Measurements from ENCODE around the gene MANBA. TPM values are rescaled to one million over a fixed set of nuclear protein-coding genes. Genes with fewer than 3 reads are reported as not detected.

MANBA gene
- total and polyA plus RNA-seq, 2 of the 13 experiments (the other 11 are each of a cell fraction or from before 2014, with no cell fraction given), result 11.7 to 33.3 TPM

DNA sequence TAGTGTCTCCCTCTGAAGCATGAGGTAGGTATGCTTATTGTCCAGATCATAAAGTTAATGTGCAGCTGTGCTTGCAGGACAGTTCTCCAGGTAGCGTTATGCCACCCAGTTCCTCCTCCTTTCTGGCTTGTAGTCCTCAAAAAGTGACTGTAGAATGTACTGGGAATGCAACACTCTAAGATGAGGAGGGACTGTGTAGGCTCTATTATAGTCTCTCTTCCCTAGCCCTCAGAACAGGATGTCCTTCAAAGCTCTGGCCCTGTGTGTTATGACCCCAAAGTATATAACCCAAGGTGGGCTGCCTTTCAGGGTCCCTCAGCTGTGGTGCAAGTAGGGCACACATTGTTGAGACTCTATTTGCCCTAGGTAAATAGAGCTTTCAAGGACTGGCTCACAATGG is 20.8 kb upstream of the MANBA start:
- in situ Hi-C loops (cut with HindIII; ENCODE audit: extremely low pct_ligation_motif_present, low pct_unique_long_range_greater_than_20kb), result no loop called here
- H2AFZ ChIP-seq (ENCODE audit: low read length), result no peak overlapping the region
- DNase-seq (ENCODE audit: low spot score) (peak; percentile 22), ATAC-seq (peak; percentile 8; the same call in 2 of the 3 replicates), FAIRE-seq (no peak)
- TF ChIP-seq SOX13 (IDR thresholded peaks at IDR 0.05), result no peak
- peak in 1 of 2 experiments; percentile 50; a peak in 1 of 4 replicates for TF ChIP-seq SOX13 (CRISPR knock-in tag; conservative IDR thresholded peaks at IDR 0.05 in 1 of 2, IDR thresholded peaks at IDR 0.05 in 1 of 2)
- no peak for TF ChIP-seq SOX6 (IDR thresholded peaks at IDR 0.05)
- peak; percentile 23; the same call in 1 of the 2 replicates for TF ChIP-seq SOX6 (CRISPR knock-in tag; IDR thresholded peaks at IDR 0.05)
- no peak for TF ChIP-seq ATF1 (CRISPR knock-in tag; IDR thresholded peaks at IDR 0.05)
- H3K9me3 ChIP-seq (ENCODE audit: low read length), result no peaks in the 10 kb centered on the region
- POLR2A ChIA-PET, result interaction anchor here (1.1 to 4.2 kb wide), 2 partner anchors 46 to 87 kb away, joined by 3 to 16 read pairs; partner anchors contain the start of genes CISD2 and UBE2D3
- BruUV-seq (replicated peaks), result no TSS peak
- no peaks in the 10 kb centered on the region for H3K36me3 ChIP-seq (replicated peaks in 1 of 2; ENCODE audit: control insufficient read depth in 1 of 2, insufficient read depth in 2 of 2, low read length in 2 of 2)
- CTCF ChIA-PET (ENCODE audit: low intra/inter-chr PET ratio, low total read pairs), result no interaction called here
- H3K4me2 ChIP-seq (ENCODE audit: low read depth, low read length), result no peak overlapping the region
- no peaks in the 10 kb centered on the region for H3K79me2 ChIP-seq (ENCODE audit: insufficient read depth, low read length)
- H3K4me3 ChIP-seq (replicated peaks in 1 of 3; ENCODE audit: insufficient read depth in 1 of 3, low read depth in 2 of 3, low read length in 3 of 3), result no peak overlapping the region
- no peak overlapping the region for H3K27ac ChIP-seq (ENCODE audit: extremely low read length, insufficient read depth, low read length)
- no peaks in the 10 kb centered on the region for H3K27me3 ChIP-seq (ENCODE audit: control insufficient read depth in 1 of 2, insufficient read depth in 2 of 2, low read length in 2 of 2)
- H3K9ac ChIP-seq (ENCODE audit: insufficient read depth, low read depth, low read length), result no peak overlapping the region
- H4K20me1 ChIP-seq (ENCODE audit: insufficient read depth, low read length), result no peaks in the 10 kb centered on the region
- WGBS (ENCODE audit: low lambda C conversion rate), result 33% methylated on average over 1 of the region's 1 CpG
- peaks cover 49% of the 10 kb centered on the region for H3K4me1 ChIP-seq (ENCODE audit: insufficient read depth, low read length)
- intact Hi-C loops (cut with micrococcal nuclease; ENCODE audit: unreplicated experiment), result no loop called here

DNA sequence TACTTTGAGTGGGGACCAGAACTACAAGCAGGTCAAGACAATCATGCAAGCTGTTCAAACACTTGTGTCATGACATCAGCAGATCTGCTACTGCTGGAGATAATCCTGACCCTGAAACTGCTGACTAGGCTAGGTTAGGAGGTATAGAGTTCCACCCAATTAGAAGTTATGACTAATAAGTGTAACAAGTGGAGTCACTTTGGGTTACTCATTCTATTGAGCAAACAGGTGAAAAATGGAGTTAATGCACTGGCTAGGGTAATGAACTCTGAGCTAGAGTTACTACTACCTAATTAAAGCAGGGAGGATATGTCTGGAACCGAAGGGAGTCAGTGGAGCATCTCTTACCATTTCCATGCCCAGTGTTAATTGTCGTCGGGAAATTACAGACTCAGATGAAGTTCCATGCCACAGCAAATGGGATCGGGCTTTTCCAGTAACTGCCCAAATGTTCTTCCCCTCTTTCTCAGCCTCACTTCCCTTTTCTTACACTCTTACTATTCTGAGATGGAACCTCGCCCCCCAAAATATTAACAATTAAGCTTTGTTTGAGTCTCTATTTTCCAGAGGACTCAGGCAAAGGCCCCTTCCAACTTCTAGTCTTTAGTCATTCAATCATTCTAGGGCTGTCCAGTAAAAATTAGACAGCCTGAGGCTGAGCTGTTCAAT is 19.8 kb upstream of the MANBA start:
- peak; percentile 57 for DNase-seq (ENCODE audit: low spot score)
- H3K9ac ChIP-seq (ENCODE audit: insufficient read depth, low read depth, low read length), result no peak overlapping the region
- WGBS (ENCODE audit: low lambda C conversion rate), result 49% methylated on average over 5 of the region's 5 CpGs
- BruUV-seq (replicated peaks), result no TSS peak
- H2AFZ ChIP-seq (ENCODE audit: low read length), result no peak overlapping the region
- no peak overlapping the region for H3K4me2 ChIP-seq (ENCODE audit: low read depth, low read length)
- H3K4me3 ChIP-seq (replicated peaks in 1 of 3; ENCODE audit: insufficient read depth in 1 of 3, low read depth in 2 of 3, low read length in 3 of 3), result no peak overlapping the region
- peaks cover 49% of the 10 kb centered on the region for H3K4me1 ChIP-seq (ENCODE audit: insufficient read depth, low read length)
- ChIA-PET CTCF (ENCODE audit: low intra/inter-chr PET ratio, low total read pairs) (no interaction called here), POLR2A (interaction anchor here (1.1 to 4.2 kb wide), 2 partner anchors 47 to 88 kb away, joined by 3 to 16 read pairs; partner anchors contain the start of genes CISD2 and UBE2D3)
- no peaks in the 10 kb centered on the region for H3K36me3 ChIP-seq (replicated peaks in 1 of 2; ENCODE audit: control insufficient read depth in 1 of 2, insufficient read depth in 2 of 2, low read length in 2 of 2)
- no peaks in the 10 kb centered on the region for H3K9me3 ChIP-seq (ENCODE audit: low read length)
- peak; percentile 13; the same call in 2 of the 3 replicates for ATAC-seq
- FAIRE-seq, result peak; percentile 47
- no peaks in the 10 kb centered on the region for H4K20me1 ChIP-seq (ENCODE audit: insufficient read depth, low read length)
- no peaks in the 10 kb centered on the region for H3K79me2 ChIP-seq (ENCODE audit: insufficient read depth, low read length)
- intact Hi-C loops (cut with micrococcal nuclease; ENCODE audit: unreplicated experiment), result no loop called here
- no peak overlapping the region for H3K27ac ChIP-seq (ENCODE audit: extremely low read length, insufficient read depth, low read length)
- no peaks in the 10 kb centered on the region for H3K27me3 ChIP-seq (ENCODE audit: control insufficient read depth in 1 of 2, insufficient read depth in 2 of 2, low read length in 2 of 2)
- in situ Hi-C loops (cut with HindIII; ENCODE audit: extremely low pct_ligation_motif_present, low pct_unique_long_range_greater_than_20kb), result no loop called here
- no peak for TF ChIP-seq TSC22D2 (CRISPR knock-in tag; IDR thresholded peaks at IDR 0.05; ENCODE audit: borderline replicate concordance)
- no peak for TF ChIP-seq ZNF879 (CRISPR knock-in tag; IDR thresholded peaks at IDR 0.05)
- TF ChIP-seq SAP130 (CRISPR knock-in tag; IDR thresholded peaks at IDR 0.05; ENCODE audit: low read depth), result peak; percentile 49
- TF ChIP-seq, protein P1, sequence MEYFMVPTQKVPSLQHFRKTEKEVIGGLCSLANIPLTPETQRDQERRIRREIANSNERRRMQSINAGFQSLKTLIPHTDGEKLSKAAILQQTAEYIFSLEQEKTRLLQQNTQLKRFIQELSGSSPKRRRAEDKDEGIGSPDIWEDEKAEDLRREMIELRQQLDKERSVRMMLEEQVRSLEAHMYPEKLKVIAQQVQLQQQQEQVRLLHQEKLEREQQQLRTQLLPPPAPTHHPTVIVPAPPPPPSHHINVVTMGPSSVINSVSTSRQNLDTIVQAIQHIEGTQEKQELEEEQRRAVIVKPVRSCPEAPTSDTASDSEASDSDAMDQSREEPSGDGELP (IDR thresholded peaks at IDR 0.05; ENCODE audit: borderline replicate concordance, low read depth), result peak; percentile 22; the same call in 1 of the 2 replicates
- no peak for TF ChIP-seq KAT2B (IDR thresholded peaks at IDR 0.05; ENCODE audit: borderline replicate concordance, low read depth, low read length)
- no peak for TF ChIP-seq ZSCAN25 (CRISPR knock-in tag; IDR thresholded peaks at IDR 0.05)
- peak; percentile 100 for TF ChIP-seq MAFF (IDR thresholded peaks at IDR 0.05; ENCODE audit: low read depth, low read length)
- TF ChIP-seq, protein P2, sequence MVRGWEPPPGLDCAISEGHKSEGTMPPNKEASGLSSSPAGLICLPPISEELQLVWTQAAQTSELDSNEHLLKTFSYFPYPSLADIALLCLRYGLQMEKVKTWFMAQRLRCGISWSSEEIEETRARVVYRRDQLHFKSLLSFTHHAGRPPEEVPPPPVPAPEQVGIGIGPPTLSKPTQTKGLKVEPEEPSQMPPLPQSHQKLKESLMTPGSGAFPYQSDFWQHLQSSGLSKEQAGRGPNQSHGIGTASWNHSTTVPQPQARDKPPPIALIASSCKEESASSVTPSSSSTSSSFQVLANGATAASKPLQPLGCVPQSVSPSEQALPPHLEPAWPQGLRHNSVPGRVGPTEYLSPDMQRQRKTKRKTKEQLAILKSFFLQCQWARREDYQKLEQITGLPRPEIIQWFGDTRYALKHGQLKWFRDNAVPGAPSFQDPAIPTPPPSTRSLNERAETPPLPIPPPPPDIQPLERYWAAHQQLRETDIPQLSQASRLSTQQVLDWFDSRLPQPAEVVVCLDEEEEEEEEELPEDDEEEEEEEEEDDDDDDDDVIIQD (CRISPR knock-in tag; IDR thresholded peaks at IDR 0.05; ENCODE audit: low read depth), result peak; percentile 50; the same call in 1 of the 2 replicates
- TF ChIP-seq MXD4 (CRISPR knock-in tag; IDR thresholded peaks at IDR 0.05), result no peak
- no peak for TF ChIP-seq MIER3 (CRISPR knock-in tag; IDR thresholded peaks at IDR 0.05; ENCODE audit: borderline replicate concordance)
- TF ChIP-seq SUZ12 (IDR thresholded peaks at IDR 0.05; ENCODE audit: low read depth, low read length), result no peak
